ENCODE results near the gene SMAD7.

The SMAD7 gene

DNA sequence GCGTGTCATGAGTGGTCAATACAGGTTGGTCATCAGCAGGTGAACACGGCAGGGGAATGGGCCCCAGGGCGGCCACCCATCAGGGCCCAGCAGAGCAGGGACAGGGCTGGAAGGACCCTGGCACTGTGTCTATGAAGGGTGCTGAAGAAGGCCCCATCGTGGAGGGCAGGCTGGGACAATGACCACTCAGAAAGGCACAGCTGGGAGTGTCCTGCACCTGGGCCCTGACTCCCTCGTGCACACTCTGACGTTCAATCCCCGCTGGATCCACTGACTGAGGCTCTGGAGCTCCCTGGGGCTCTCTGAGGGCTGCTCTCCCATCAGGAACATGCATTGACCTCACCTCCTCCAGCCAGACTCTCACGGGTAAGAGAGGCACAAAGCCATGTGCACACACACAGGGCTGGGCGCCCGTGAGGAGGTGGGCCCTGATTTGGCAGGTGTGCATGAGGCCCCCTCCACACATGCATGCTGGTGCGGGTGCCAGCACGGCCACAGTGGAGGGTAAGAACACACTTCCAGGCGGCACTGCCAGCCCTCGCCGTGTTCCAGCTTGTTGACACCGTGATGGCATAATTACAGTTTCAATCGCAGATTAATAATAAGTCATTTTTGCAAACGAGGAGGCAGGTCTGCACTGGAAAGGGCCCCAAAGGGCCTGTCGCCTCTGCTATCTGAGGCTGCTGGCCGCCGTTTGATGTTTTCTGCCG is 58.5 kb downstream of the SMAD7 start:
- no peak for DNase-seq

DNA sequence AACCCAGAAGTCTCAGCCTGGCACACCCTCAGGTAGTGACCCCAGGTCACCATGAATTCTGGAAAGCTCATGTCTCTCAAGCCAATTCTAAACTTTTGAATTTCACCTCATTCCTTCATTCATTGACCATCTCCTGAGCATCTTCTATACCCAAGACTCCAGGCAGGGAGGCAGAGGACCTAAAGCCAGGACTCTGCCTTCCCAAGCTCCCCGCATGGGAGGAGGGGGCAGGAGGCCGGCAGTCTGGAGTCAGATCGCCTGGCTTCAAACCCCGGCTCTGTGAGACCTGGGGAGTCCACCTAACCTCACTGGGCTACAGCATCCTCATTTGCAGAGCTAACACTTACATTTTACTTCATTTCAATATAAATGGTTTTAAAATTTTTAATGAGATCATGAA is 59.0 kb downstream of the SMAD7 start:
- no peak for DNase-seq

GRCh38 chr18:48889981-48890762 is 60.6 kb downstream of the SMAD7 start:
- DNase-seq = no peak

- no peak for DNase-seq
These were observed 61.4 kb downstream of the SMAD7 start for GRCh38 chr18:48889115-48889941.

GRCh38 chr18:48888773-48889080 is 62.0 kb downstream of the SMAD7 start:
- no peak for DNase-seq

DNA sequence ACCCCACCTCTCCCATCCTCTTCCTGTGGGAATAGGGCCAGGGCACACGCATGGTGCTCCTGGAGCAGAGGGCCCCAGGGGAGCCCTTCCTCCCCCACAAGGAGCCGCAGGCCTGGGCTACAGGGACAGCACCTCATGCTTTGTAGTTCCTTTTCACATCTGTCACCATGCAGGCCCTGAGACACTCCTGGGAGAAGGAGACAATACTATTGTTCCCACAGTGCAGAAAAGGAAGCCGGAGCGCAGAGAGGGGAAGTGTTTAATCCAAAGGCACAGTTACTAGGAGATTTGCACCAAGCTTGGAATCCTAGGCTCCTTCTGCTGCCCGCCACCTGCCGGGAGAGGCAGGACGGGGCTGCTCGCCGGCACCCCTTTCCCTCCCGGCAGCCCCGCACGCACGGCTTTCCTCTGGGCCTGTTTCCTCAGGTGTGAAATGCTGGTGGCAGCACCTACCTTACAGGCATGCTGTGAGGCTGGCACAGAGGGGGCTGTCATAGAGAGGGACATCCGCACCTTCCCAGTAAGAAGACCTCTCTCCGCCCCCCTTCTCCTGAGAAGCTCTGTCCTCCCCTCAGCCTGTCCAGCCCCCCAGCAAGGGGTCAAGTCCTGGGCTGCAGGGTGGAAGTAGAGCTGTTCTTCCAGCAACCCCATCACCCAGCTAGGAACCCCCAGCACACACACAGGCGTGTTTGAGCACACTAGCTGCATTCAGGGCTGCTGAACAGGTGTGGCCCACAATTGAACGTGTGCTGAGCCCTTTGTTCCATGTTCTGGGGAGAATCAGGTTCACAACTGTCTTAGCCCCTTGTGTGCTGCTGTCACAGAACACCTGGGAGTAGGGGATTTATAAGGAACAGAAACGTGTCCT is 62.6 kb downstream of the SMAD7 start:
- DNase-seq = no peak

DNA sequence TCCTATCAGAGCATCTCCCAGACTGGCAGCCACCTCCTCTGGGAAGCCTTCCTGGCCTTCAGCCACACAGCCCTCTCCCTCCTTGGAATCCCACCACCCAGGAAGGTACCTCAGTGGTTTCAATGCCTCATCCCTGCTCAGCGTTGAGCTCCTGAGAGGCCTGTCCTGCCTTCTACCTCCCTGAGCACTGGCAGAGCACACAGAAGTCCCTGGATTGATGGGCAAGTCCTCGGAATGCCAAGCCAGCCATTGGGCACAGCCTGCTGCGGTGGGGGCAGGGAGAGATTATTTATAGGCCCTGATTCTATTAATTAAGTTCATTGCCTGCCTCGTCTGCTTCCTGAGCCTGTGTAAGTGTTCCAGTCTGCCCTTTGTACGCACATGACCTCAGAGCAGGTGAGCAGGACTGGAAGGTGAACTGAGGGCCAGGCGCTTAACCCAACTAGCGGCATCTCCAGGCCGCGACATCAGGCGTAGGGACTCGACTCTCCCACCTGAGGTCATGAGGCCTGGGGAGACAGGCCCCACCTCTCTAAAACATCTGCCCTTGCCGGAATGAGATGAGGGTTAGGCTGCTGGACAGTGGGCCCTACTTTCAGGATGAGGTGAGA is 63.4 kb downstream of the SMAD7 start:
- DNase-seq = no peak

- DNase-seq = no peak
These were observed 64.1 kb downstream of the SMAD7 start for GRCh38 chr18:48886520-48887293.

GRCh38 chr18:48885924-48886400 is 64.8 kb downstream of the SMAD7 start:
- DNase-seq = no peak

DNA sequence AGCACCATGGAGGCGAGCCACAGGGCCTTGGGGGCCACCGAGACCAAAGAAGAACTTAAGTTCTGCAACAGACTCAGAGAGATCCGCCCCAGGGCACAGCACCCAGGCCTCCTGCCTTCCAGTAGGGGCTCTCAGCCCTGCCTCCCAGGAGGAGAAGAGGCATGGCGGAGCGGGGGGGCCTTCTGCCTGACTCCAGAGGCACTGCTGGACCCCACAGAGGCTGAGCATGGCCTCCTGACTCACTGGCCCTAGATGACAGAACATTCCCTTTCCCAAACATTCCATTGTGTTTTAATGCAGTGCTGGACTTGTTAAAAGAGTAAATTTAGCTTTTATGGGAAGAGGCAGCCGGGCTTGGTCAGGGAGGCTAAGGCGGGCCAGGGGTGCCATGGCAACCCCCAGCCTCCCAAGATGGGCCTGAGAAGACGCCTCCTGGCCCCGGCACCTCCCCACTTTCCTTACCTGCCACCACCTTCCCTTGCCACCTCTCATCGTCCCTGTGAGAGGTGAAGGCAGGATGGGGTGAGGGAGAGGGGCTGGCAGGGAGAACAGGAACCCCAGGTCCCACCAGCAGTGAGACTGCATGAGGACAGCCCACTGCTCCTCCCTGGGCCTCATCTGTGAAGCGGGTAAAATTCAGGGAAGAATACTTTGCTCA is 65.4 kb downstream of the SMAD7 start:
- DNase-seq = no peak

DNA sequence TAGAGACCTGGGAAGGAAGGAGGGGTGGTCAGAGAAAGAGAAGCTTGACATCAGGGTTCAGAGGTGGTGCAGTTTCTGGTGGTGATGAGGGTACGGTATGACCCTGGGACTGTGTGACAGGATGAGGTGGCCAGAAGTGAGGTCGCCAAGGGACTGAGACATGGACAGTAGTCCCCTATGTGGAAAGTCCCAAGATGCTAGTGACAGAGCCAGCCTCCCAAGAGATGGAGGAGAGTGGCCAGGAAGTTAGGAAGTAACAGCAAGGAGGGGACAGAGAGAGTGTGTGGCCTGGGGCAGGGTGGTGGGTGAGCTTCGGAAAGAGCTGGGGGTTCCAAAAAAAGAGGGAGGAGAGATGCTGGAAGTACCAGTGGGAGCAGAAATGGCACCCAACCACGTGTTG is 66.0 kb downstream of the SMAD7 start:
- no peak for DNase-seq

DNA sequence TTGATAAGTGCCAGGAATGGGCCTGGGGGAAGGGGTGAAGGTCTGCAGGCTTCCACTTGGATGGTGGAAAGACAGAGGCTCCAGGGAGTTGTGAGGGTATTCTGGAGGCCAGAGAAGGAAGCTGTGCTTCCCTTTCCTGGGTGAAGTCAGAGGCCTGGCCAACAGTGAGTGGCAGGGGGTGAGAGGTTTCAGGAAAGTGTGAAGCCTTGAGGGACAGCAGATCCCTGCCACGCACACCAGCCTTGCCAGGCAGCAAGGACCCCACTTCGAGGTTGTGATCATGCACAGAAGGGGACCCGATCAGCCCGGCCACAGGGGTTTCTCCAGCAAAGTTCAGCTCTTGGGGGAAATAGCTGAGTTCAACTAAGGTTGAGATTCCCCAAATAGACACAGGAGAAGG is 66.5 kb downstream of the SMAD7 start:
- no peak for DNase-seq

- DNase-seq = no peak
These were observed 68.4 kb downstream of the SMAD7 start for GRCh38 chr18:48882379-48882778.

GRCh38 chr18:48880931-48881330 is 69.8 kb downstream of the SMAD7 start:
- DNase-seq = no peak

GRCh38 chr18:48879008-48879431 is 71.7 kb downstream of the SMAD7 start:
- DNase-seq = no peak

DNA sequence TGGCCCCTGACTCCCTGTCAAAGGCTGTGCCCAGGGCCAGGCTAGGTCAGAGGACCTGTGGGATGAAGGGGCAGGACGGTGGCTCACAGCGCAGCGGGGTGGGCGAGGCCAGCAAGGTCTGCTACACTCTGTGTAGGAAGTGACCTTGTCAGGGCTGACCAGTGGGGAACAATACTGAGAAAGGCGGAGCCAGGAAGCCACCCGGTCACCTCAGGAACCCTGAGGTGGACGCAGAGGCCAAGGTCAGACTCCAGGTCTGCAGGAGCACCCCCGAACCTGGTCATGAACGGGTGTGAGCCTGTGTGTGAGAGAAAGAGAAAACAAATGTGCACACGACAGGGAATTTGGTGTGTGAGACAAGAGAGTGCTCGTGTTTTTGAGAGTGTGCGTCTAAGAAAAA is 72.3 kb downstream of the SMAD7 start:
- no peak for DNase-seq

- DNase-seq = no peak
These were observed 72.8 kb downstream of the SMAD7 start for GRCh38 chr18:48877941-48878340.

- DNase-seq = no peak
These were observed 74.2 kb downstream of the SMAD7 start for GRCh38 chr18:48876590-48876989.

GRCh38 chr18:48875942-48876511 is 74.7 kb downstream of the SMAD7 start:
- peak; percentile 47 for DNase-seq

DNA sequence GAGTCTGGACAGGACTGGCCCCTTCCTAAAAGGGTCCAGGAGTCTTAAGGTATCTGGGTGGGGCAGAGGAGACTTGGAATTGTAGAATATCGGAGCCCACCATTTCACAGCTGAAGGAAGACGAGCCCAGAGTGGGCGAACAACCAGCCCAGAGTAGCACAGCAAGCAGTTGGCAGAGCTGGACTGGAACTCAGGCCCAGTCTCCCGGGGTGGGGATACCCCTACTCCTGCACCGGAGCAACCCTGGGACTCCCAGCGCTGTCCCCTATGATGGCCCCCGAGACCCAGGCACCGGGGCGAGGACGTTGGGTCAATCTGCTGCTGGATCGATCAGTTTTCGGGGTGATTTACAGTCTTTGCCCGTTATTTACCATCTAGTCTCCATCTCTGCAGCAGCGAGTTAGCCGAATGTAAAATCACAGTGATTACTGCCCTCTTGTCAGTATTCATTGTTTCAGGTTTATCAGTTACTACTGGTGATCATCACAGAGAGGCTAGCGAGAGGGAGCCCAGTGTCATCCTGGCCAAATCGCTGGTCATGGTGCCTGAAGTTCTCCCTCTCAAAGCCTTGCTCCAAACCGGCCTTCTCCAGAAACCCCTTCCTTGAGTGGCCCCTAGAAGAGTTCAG is 75.3 kb downstream of the SMAD7 start:
- no peak for DNase-seq
